H1 (cell line): ENCODE measurements around the gene ATG16L1. TPM values are rescaled to one million over a fixed set of nuclear protein-coding genes. Genes with fewer than 3 reads are reported as not detected.

Experiments
- CTCF ChIA-PET: fragments of 300-600 bp; sonication (Branson Sonifier 250); formaldehyde crosslinking; loops from one replicate; lab custom pipeline; 2021; ENCODE audit not compliant: partially characterized antibody; lab: Charles Lee
- POLR2A ChIA-PET: fragments of 300-600 bp; sonication (Branson Sonifier 250); formaldehyde crosslinking; loops from one replicate; lab custom pipeline; 2021; ENCODE audit warnings: inconsistent platforms; ENCODE audit not compliant: partially characterized antibody; lab: Charles Lee
- DNase-seq, 2 experiments: peaks; one replicate each; pipeline versions ENCODE4 v3.0.0 to v3.0.0-alpha.2; 2010 to 2022; ENCODE audit warnings: low spot score in 2 of 2, low read depth in 1 of 2, mixed read lengths in 1 of 2
- FAIRE-seq: peaks from 2 replicates; lab custom pipeline; 2011; peaks lifted over from hg19 to GRCh38; lab: Jason Lieb, UNC
- H2AFZ ChIP-seq: 2 replicates; pipeline ENCODE4 v1.8.1; 2012; ENCODE audit warnings: low read length, inconsistent platforms
- H2AK5ac ChIP-seq: 2 replicates; pipeline ENCODE4 v1.6.1; 2013; ENCODE audit warnings: low read depth, low read length
- H2BK120ac ChIP-seq: replicated peaks from 2 replicates; pipeline ENCODE3; 2013; ENCODE audit warnings: low read depth, low read length, inconsistent platforms
- H2BK12ac ChIP-seq: 2 replicates; pipeline ENCODE4 v1.6.1; 2013; ENCODE audit warnings: low read depth, low read length
- H2BK15ac ChIP-seq: 2 replicates; pipeline ENCODE4 v1.6.1; 2013; ENCODE audit warnings: low read length
- H2BK20ac ChIP-seq: 2 replicates; pipeline ENCODE4 v1.6.1; 2013; ENCODE audit warnings: low read length
- H2BK5ac ChIP-seq: 2 replicates; pipeline ENCODE4 v1.6.1; 2013; ENCODE audit warnings: low read depth, low read length
- H3K14ac ChIP-seq: 2 replicates; pipeline ENCODE4 v1.6.1; 2013; ENCODE audit warnings: inconsistent platforms; ENCODE audit not compliant: insufficient read length
- H3K18ac ChIP-seq: 2 replicates; pipeline ENCODE4 v1.6.1; 2013; ENCODE audit warnings: low read length; ENCODE audit errors: extremely low read depth
- H3K23ac ChIP-seq: 2 replicates; pipeline ENCODE4 v1.6.1; 2013; ENCODE audit warnings: inconsistent platforms; ENCODE audit not compliant: insufficient read length
- H3K23me2 ChIP-seq: 2 replicates; pipeline ENCODE4 v1.6.1; 2013; ENCODE audit warnings: low read depth, low read length
- H3K27ac ChIP-seq: 2 replicates; pipeline ENCODE4 v1.6.1; 2011; ENCODE audit warnings: low read depth, low read length, inconsistent platforms
- H3K27me3 ChIP-seq, 4 experiments: replicated peaks in 1 of 4; 1 replicate in 1 of 4; 2 replicates in 3 of 4; pipeline versions ENCODE4 v1.6.1 to v1.8.1; 2011 to 2013; ENCODE audit warnings: low read length in 3 of 4, mild to moderate bottlenecking in 3 of 4, inconsistent platforms in 2 of 4, mixed read lengths in 2 of 4, moderate library complexity in 1 of 4; ENCODE audit not compliant: control insufficient read depth in 3 of 4, insufficient read depth in 3 of 4; ENCODE audit errors: extremely low read depth in 1 of 4
- H3K36me3 ChIP-seq, 4 experiments: 2 replicates each; pipeline versions ENCODE4 v1.6.1 to v1.8.1; 2011 to 2013; ENCODE audit warnings: mild to moderate bottlenecking in 4 of 4, low read length in 3 of 4, moderate library complexity in 2 of 4, control low read depth in 1 of 4, inconsistent platforms in 1 of 4; ENCODE audit not compliant: insufficient read depth in 4 of 4, control insufficient read depth in 2 of 4
- H3K4ac ChIP-seq: replicated peaks from 2 replicates; pipeline ENCODE3; 2013; ENCODE audit warnings: low read length, low read depth, mixed read lengths, inconsistent platforms; ENCODE audit not compliant: insufficient read length
- H3K4me1 ChIP-seq, 4 experiments: replicated peaks in 1 of 4; 1 replicate in 1 of 4; 2 replicates in 3 of 4; pipeline versions ENCODE4 v1.6.1 to v1.8.1; 2011 to 2013; ENCODE audit warnings: low read length in 3 of 4, inconsistent platforms in 2 of 4, mixed read lengths in 1 of 4; ENCODE audit not compliant: insufficient read depth in 4 of 4, control insufficient read depth in 3 of 4
- H3K4me2 ChIP-seq, 2 experiments: 2 replicates each; pipeline versions ENCODE4 v1.6.1 to v1.8.1; 2011 to 2013; ENCODE audit warnings: low read depth in 2 of 2, low read length in 2 of 2, control low read depth in 1 of 2, inconsistent platforms in 1 of 2, mild to moderate bottlenecking in 1 of 2; ENCODE audit not compliant: insufficient read depth in 1 of 2
- H3K4me3 ChIP-seq, 4 experiments: fragments of 200-600, 300-600 bp in 1 of 4; sonication (generic), shearing (Covaris generic), sonication (Bioruptor Twin) in 1 of 4; 2 replicates each; pipeline versions ENCODE4 v1.5.1 to v1.8.1; 2011 to 2016; ENCODE audit warnings: low read length in 4 of 4, low read depth in 3 of 4, control low read depth in 2 of 4, inconsistent platforms in 2 of 4, mild to moderate bottlenecking in 2 of 4, mixed read lengths in 1 of 4, moderate library complexity in 1 of 4; ENCODE audit not compliant: insufficient read depth in 2 of 4; ENCODE audit errors: extremely low read depth in 1 of 4
- H3K56ac ChIP-seq: replicated peaks from 2 replicates; pipeline ENCODE3; 2013; ENCODE audit warnings: low read depth, mild to moderate bottlenecking, mixed read lengths, low read length, inconsistent platforms; ENCODE audit not compliant: insufficient read length
- H3K79me1 ChIP-seq: 2 replicates; pipeline ENCODE4 v1.6.1; 2013; ENCODE audit warnings: low read depth, low read length, control low read depth
- H3K79me2 ChIP-seq, 2 experiments: 2 replicates each; pipeline versions ENCODE4 v1.6.1 to v1.8.1; 2012 to 2013; ENCODE audit warnings: low read length in 2 of 2, mild to moderate bottlenecking in 2 of 2, inconsistent platforms in 1 of 2; ENCODE audit not compliant: insufficient read depth in 2 of 2, control insufficient read depth in 1 of 2
- H3K9ac ChIP-seq, 4 experiments: replicated peaks in 1 of 4; 1 replicate in 1 of 4; 2 replicates in 3 of 4; pipeline versions ENCODE4 v1.6.1 to v1.8.1; 2011 to 2013; ENCODE audit warnings: low read depth in 3 of 4, low read length in 3 of 4, control low read depth in 2 of 4, mild to moderate bottlenecking in 2 of 4, moderate library complexity in 2 of 4, inconsistent platforms in 1 of 4; ENCODE audit errors: extremely low read depth in 1 of 4
- H3K9me3 ChIP-seq, 2 experiments: 2 replicates each; pipeline versions ENCODE4 v1.6.1 to v1.8.1; 2012 to 2013; ENCODE audit warnings: mild to moderate bottlenecking in 2 of 2, moderate library complexity in 2 of 2, control low read depth in 1 of 2, inconsistent platforms in 1 of 2, low read depth in 1 of 2, low read length in 1 of 2, mixed read lengths in 1 of 2; ENCODE audit not compliant: insufficient read depth in 2 of 2
- H4K20me1 ChIP-seq, 2 experiments: replicated peaks in 1 of 2; 2 replicates each; pipeline versions ENCODE3 to v1.8.1; 2011 to 2013; ENCODE audit warnings: inconsistent platforms in 2 of 2, low read length in 2 of 2, mild to moderate bottlenecking in 1 of 2; ENCODE audit not compliant: insufficient read depth in 2 of 2, control insufficient read depth in 1 of 2
- H4K5ac ChIP-seq: 2 replicates; pipeline ENCODE4 v1.6.1; 2013; ENCODE audit warnings: low read length, low read depth, mixed read lengths, inconsistent platforms; ENCODE audit not compliant: insufficient read length
- H4K8ac ChIP-seq: 2 replicates; pipeline ENCODE4 v1.8.0; 2013; ENCODE audit warnings: mild to moderate bottlenecking, moderate library complexity, low read length, inconsistent platforms; ENCODE audit not compliant: insufficient read depth; ENCODE audit errors: extremely low read depth
- H4K91ac ChIP-seq: replicated peaks from 2 replicates; pipeline ENCODE3; 2013; ENCODE audit warnings: low read length, mixed read lengths, inconsistent platforms; ENCODE audit not compliant: insufficient read length
- KDM1A ChIP-seq: fragments of 200-600, 300-600 bp; sonication (generic); IDR thresholded peaks from 2 replicates; pipeline ENCODE4 v1.7.1; 2016; ENCODE audit warnings: mild to moderate bottlenecking, low read length, borderline replicate concordance
- WGBS, 2 experiments: shearing (Covaris generic) in 1 of 2; methylation state at CpG; one replicate each; pipeline versions ENCODE4 v1.1.6 to v1.1.7; 2013 to 2015; ENCODE audit warnings: low lambda C conversion rate in 2 of 2, mixed read lengths in 2 of 2, inconsistent platforms in 1 of 2, low coverage in 1 of 2, missing lambda C conversion rate in 1 of 2; ENCODE audit not compliant: insufficient replicate concordance in 2 of 2, insufficient coverage in 1 of 2, insufficient read length in 1 of 2; ENCODE audit errors: extremely low coverage in 1 of 2, missing lambda C conversion rate in 1 of 2; 5-methylcytosine and 5-hydroxymethylcytosine counted together
- polyA plus RNA-seq, 7 experiments: library from polyadenylated mRNA; depleted of rRNA in 3 of 7; stranded (reverse) in 5 of 7; unstranded in 2 of 7; fragments of >200 nt in 5 of 7; fragments of 200-250 nt in 2 of 7; gene quantifications; 1 replicate in 5 of 7; 2 replicates in 1 of 7; 4 replicates in 1 of 7; pipeline versions ENCODE4 v1.2.1 to v1.2.3, GENCODE V29; 2011 to 2013; ENCODE audit warnings: missing spikeins in 2 of 7, mixed read lengths in 2 of 7
- total RNA-seq: library from RNA; stranded (reverse); fragmentation: NEBNext Ultra II Directional; extraction: Animal tissue kit (Norgen Biotek cat#: 25700); gene quantifications from 2 replicates; pipeline ENCODE4 v1.2.1, GENCODE V29; 2021
- TF ChIP-seq, protein P1 (sequence below), 3 experiments: IDR thresholded peaks; 1 replicate in 2 of 3; 2 replicates in 1 of 3; pipeline versions ENCODE4 v1.5.1 to v1.6.1; 2011; ENCODE audit warnings: low read length in 3 of 3, mild to moderate bottlenecking in 3 of 3, inconsistent platforms in 2 of 3, low read depth in 1 of 3, moderate library complexity in 1 of 3; ENCODE audit not compliant: insufficient read depth in 1 of 3; ENCODE audit errors: control extremely low read depth in 1 of 3

The ATG16L1 gene
- total and polyA plus RNA-seq, 2 of the 8 experiments (the other 6 are each of a cell fraction or from before 2014, with no cell fraction given), result 18.3 to 31.0 TPM

DNA sequence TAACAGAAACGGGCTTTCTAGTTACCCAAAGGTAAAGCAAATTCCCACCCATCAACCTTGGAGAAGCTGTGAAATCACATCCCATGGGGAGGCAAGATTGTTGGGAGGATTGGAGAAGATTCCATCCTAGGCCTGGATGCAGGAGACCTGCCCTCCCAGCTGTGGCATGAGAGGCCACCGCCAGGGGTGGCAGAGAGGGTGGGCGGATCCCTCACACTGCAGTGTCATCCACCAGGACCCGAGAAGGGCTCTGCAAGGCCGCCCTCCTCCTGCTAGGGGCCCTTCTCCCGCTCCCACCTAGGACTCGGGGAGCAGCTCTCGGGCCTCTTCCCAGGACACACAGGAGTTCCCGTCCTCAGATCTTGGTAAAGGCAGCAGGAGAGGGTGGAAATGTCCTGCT, 15.5 kb upstream of the ATG16L1 start:
- Histone ChIP-seq H2AFZ (0 out of 2 replicates have a peak overlapping the region, but pooled peaks have one; percentile 24), H3K23ac (no peak overlapping the region), H3K79me1 (no peaks in the 10 kb centered on the region), H2BK5ac (no peak overlapping the region), H2BK120ac (no peak overlapping the region), H3K9me3 (no peaks in the 10 kb centered on the region), H2BK20ac (no peak overlapping the region), H3K4ac (no peak overlapping the region), H3K56ac (no peak overlapping the region), H3K18ac (peak overlapping the region; percentile 78), H3K9ac (no peak overlapping the region), H3K4me1 (no peaks in the 10 kb centered on the region; a peak in 1 of 7 replicates), H4K20me1 (no peaks in the 10 kb centered on the region), H3K23me2 (no peaks in the 10 kb centered on the region), H4K5ac (no peak overlapping the region), H3K36me3 (no peaks in the 10 kb centered on the region), H2BK12ac (no peak overlapping the region), H2BK15ac (no peak overlapping the region), H4K91ac (no peak overlapping the region), H2AK5ac (no peak overlapping the region), H3K4me2 (no peak overlapping the region), H3K27me3 (no peaks in the 10 kb centered on the region), H3K4me3 (no peak overlapping the region), H3K27ac (no peak overlapping the region), H3K14ac (no peak overlapping the region), H3K79me2 (no peaks in the 10 kb centered on the region), H4K8ac (no peak overlapping the region)
- DNase-seq (peak in 1 of 2 experiments; percentile 55), FAIRE-seq (no peak)
- 72% methylated on average over 9 of the region's 9 CpGs; no CpG with 5 or more reads in 1 of the 2 experiments for WGBS, 2 experiments
- TF ChIP-seq, protein P1, sequence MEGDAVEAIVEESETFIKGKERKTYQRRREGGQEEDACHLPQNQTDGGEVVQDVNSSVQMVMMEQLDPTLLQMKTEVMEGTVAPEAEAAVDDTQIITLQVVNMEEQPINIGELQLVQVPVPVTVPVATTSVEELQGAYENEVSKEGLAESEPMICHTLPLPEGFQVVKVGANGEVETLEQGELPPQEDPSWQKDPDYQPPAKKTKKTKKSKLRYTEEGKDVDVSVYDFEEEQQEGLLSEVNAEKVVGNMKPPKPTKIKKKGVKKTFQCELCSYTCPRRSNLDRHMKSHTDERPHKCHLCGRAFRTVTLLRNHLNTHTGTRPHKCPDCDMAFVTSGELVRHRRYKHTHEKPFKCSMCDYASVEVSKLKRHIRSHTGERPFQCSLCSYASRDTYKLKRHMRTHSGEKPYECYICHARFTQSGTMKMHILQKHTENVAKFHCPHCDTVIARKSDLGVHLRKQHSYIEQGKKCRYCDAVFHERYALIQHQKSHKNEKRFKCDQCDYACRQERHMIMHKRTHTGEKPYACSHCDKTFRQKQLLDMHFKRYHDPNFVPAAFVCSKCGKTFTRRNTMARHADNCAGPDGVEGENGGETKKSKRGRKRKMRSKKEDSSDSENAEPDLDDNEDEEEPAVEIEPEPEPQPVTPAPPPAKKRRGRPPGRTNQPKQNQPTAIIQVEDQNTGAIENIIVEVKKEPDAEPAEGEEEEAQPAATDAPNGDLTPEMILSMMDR (IDR thresholded peaks at IDR 0.05; ENCODE audit: control extremely low read depth in 1 of 3, insufficient read depth in 1 of 3, low read depth in 1 of 3, low read length in 3 of 3), result peak; percentile 40 to 61 (median 53); a peak in 3 of 4 replicates
- no peak for TF ChIP-seq KDM1A
- CTCF ChIA-PET, result interaction anchor here (0.6 to 3.7 kb wide), 16 partner anchors 9 to 224 kb away, joined by 3 to 13 read pairs (median 4); partner anchors contain the start of gene INPP5D
- POLR2A ChIA-PET, result no interaction called here
